Tibial nerve (tissue), 4 donors: ENCODE data around the gene GRID1. TPM values are rescaled to one million over a fixed set of nuclear protein-coding genes. Genes with fewer than 3 reads are reported as not detected.

ENCODE experiments used
- DNase-seq, 2 donors: peaks; one replicate each; pipeline ENCODE4 v3.0.0-alpha.2; 2019; ENCODE audit warnings: low spot score in 2 of 2
- H3K27ac ChIP-seq, 4 donors: fragments of 200-600 bp; sonication (generic) in 3 of 4; one replicate each; pipeline ENCODE4 v1.5.1; 2017 to 2019; ENCODE audit warnings: mild to moderate bottlenecking in 1 of 4
- H3K27me3 ChIP-seq, 2 donors: fragments of 200-600 bp; sonication (generic) in 1 of 2; one replicate each; pipeline versions ENCODE4 v1.5.1 to v1.6.0; 2017 to 2019
- H3K36me3 ChIP-seq, 3 donors: fragments of 200-600 bp; sonication (generic); one replicate each; pipeline ENCODE4 v1.5.1; 2018 to 2019
- H3K4me1 ChIP-seq, 4 donors: fragments of 200-600 bp; sonication (generic) in 3 of 4; one replicate each; pipeline ENCODE4 v1.5.1; 2017 to 2019
- H3K4me3 ChIP-seq, 4 donors: fragments of 200-600 bp; sonication (generic) in 3 of 4; one replicate each; pipeline ENCODE4 v1.5.1; 2017 to 2019; ENCODE audit warnings: mild to moderate bottlenecking in 1 of 4, moderate library complexity in 1 of 4
- H3K9me3 ChIP-seq, 4 donors: fragments of 200-600 bp; sonication (generic) in 3 of 4; one replicate each; pipeline ENCODE4 v1.5.1; 2017 to 2019
- CTCF ChIP-seq, 5 experiments: fragments of 200-600 bp in 3 of 5; fragments of 450-650 bp in 2 of 5; sonication (generic) in 3 of 5; IDR thresholded peaks; one replicate each; pipeline ENCODE4 v1.5.1; 2016 to 2019; ENCODE audit warnings: antibody characterized with exemption in 5 of 5, mild to moderate bottlenecking in 3 of 5, moderate library complexity in 2 of 5
- EP300 ChIP-seq, 2 donors: sonication (generic); formaldehyde crosslinking; IDR thresholded peaks; one replicate each; pipeline ENCODE4 v1.6.1; 2017; ENCODE audit warnings: antibody characterized with exemption in 2 of 2, mild to moderate bottlenecking in 1 of 2
- POLR2A ChIP-seq, 2 donors: fragments of 450-650 bp; IDR thresholded peaks; one replicate each; pipeline ENCODE4 v1.6.1; 2017; ENCODE audit warnings: antibody characterized with exemption in 2 of 2, mild to moderate bottlenecking in 2 of 2, moderate library complexity in 2 of 2
- WGBS, 2 donors: methylation state at CpG; one replicate each; pipeline ENCODE4 v1.1.5; 2018; 5-methylcytosine and 5-hydroxymethylcytosine counted together
- total RNA-seq, 4 donors: library from RNA; depleted of rRNA; stranded (reverse); fragments of >200 nt; gene quantifications; one replicate each; pipeline ENCODE4 v1.1.0, GENCODE V29; 2016

GRID1 gene
- total RNA-seq, 4 donors from 2014 or later, result 7.7 to 16.3 (median 10.5) TPM

- Histone ChIP-seq H3K9me3 (no peaks in the 10 kb centered on the region), H3K27me3 (no peaks in the 10 kb centered on the region), H3K36me3 (peaks cover 0 to 3% (median 0%) of the 10 kb centered on the region in 3 donors), H3K27ac (no peak overlapping the region), H3K4me1 (no peaks in the 10 kb centered on the region), H3K4me3 (no peak overlapping the region)
- 86 to 92% methylated on average over 2 of the region's 2 CpGs for WGBS, 2 donors
- no peak for DNase-seq
- TF ChIP-seq EP300 (IDR thresholded peaks at IDR 0.05) (no peak), POLR2A (IDR thresholded peaks at IDR 0.05) (no peak), CTCF (IDR thresholded peaks at IDR 0.05) (no peak)
These were observed 765.9 kb downstream of the GRID1 start for GRCh38 chr10:85600744-85601081.

GRCh38 chr10:85600026-85600743, 766.4 kb downstream of the GRID1 start:
- H3K27me3 ChIP-seq, result no peaks in the 10 kb centered on the region
- H3K9me3 ChIP-seq, result no peaks in the 10 kb centered on the region
- no peaks in the 10 kb centered on the region for H3K4me1 ChIP-seq
- no peak for DNase-seq
- TF ChIP-seq CTCF (IDR thresholded peaks at IDR 0.05) (no peak), POLR2A (IDR thresholded peaks at IDR 0.05) (no peak), EP300 (IDR thresholded peaks at IDR 0.05) (no peak)
- no peak overlapping the region for H3K27ac ChIP-seq
- no peak overlapping the region for H3K4me3 ChIP-seq
- 59 to 64% methylated on average over 5 of the region's 5 CpGs for WGBS, 2 donors
- peaks cover 0 to 3% (median 0%) of the 10 kb centered on the region in 3 donors for H3K36me3 ChIP-seq

GRCh38 chr10:85599081-85599480, 767.5 kb downstream of the GRID1 start:
- H3K4me3 ChIP-seq, result no peak overlapping the region
- no peaks in the 10 kb centered on the region for H3K4me1 ChIP-seq
- no peak for DNase-seq
- H3K27me3 ChIP-seq, result no peaks in the 10 kb centered on the region
- WGBS, 2 donors, result 75 to 87% methylated on average over 2 of the region's 2 CpGs
- H3K27ac ChIP-seq, result no peak overlapping the region
- TF ChIP-seq EP300 (IDR thresholded peaks at IDR 0.05) (no peak), CTCF (IDR thresholded peaks at IDR 0.05) (no peak), POLR2A (IDR thresholded peaks at IDR 0.05) (no peak)
- no peaks in the 10 kb centered on the region for H3K9me3 ChIP-seq
- peaks cover 0 to 3% (median 0%) of the 10 kb centered on the region in 3 donors for H3K36me3 ChIP-seq

GRCh38 chr10:85598646-85599045, 767.9 kb downstream of the GRID1 start:
- no peak for DNase-seq
- no peak overlapping the region for H3K4me3 ChIP-seq
- no peak overlapping the region for H3K27ac ChIP-seq
- peaks cover 0 to 3% (median 0%) of the 10 kb centered on the region in 3 donors for H3K36me3 ChIP-seq
- H3K27me3 ChIP-seq, result no peaks in the 10 kb centered on the region
- WGBS, 2 donors, result 73 to 79% methylated on average over 6 of the region's 6 CpGs
- no peaks in the 10 kb centered on the region for H3K4me1 ChIP-seq
- TF ChIP-seq POLR2A (IDR thresholded peaks at IDR 0.05) (no peak), CTCF (IDR thresholded peaks at IDR 0.05) (no peak), EP300 (IDR thresholded peaks at IDR 0.05) (no peak)
- H3K9me3 ChIP-seq, result no peaks in the 10 kb centered on the region

GRCh38 chr10:85597006-85597405, 769.6 kb downstream of the GRID1 start:
- Histone ChIP-seq H3K27ac (no peak overlapping the region), H3K36me3 (no peaks in the 10 kb centered on the region), H3K4me3 (no peak overlapping the region), H3K9me3 (no peaks in the 10 kb centered on the region), H3K27me3 (no peaks in the 10 kb centered on the region), H3K4me1 (no peaks in the 10 kb centered on the region)
- 67 to 70% methylated on average over 4 to 5 of the region's 5 CpGs for WGBS, 2 donors
- DNase-seq, result no peak
- TF ChIP-seq CTCF (IDR thresholded peaks at IDR 0.05) (no peak), EP300 (IDR thresholded peaks at IDR 0.05) (no peak), POLR2A (IDR thresholded peaks at IDR 0.05) (no peak)
